Medulla oblongata (tissue), 1 donor: ENCODE results near the gene ADORA2B.
"Not testable (repeated sequence)": the region's sequence is repeated elsewhere in the genome, so short reads cannot be mapped to it uniquely, and the experiment has no call there.

ENCODE experiments used
- DNase-seq: peaks from one replicate; pipeline ENCODE4 v3.0.0-alpha.2; 2015; ENCODE audit errors: extremely low spot score

The ADORA2B gene

DNA sequence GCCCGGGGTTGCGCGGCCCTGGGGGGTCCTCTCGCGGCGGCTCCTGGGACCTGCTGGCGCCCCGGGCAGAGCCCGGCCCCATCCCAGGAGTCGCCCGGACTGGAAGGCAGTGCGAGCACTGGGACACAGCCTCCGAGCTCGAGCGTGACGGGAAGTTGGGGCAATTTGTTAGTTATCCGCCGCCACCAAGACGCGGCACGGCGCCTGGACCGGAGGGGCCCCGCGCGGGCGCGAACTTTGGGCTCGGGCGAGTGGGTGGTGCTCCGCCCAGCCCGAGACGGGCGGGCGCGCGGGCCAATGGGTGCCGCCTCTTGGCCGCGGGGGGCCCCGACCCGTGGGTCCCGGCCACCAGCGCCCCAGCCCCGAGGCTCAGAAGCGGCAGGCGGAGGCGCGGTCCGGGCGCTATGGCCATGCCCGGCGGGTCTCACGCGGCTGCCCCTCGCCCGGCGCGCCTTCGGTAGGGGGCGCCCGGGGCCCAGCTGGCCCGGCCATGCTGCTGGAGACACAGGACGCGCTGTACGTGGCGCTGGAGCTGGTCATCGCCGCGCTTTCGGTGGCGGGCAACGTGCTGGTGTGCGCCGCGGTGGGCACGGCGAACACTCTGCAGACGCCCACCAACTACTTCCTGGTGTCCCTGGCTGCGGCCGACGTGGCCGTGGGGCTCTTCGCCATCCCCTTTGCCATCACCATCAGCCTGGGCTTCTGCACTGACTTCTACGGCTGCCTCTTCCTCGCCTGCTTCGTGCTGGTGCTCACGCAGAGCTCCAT lies at the start of gene ADORA2B:
ADORA2B (plus strand) TSS at position 372 of the 768 bp plus-strand sequence; CDS start at position 491, 119 bp downstream.
- peak; percentile 46 for DNase-seq

DNA sequence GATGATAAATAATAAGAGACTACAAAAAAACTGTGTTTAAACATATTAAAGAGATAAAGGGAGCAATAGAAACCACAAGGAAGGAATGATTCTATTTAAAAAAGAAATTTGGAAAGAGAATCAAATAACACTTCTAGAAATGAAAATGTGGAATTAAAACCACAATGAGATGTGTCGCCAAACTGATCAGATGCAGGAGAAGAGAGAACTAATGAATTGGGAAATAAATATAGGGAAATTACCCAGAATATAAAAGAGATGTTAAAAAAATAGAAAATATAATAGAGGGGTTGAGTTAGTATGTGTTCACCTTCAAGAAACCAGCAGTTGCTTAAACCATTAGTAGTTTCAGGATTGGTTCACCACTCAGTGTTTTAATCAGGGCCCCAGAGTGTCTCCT lies 48.7 kb upstream of the ADORA2B start:
- no peak for DNase-seq

DNA sequence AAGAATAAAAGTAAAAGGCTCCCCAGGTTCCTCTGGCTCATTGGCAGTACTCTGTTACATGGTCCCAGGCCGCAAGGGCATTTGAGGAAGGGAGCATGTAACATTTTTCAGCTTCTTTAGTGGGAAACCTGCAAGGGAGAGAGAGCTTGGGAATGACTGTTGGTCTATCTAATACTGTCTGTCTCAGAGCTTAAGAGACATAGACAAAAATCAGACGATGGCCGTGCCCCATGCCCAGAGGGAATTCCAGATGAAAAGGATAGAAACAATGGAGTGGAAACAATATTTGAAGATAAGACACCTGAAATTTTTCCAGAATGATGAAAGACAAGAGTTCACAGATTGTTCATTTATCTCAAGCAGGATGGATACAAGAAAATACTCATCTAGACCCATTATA lies 48.1 kb upstream of the ADORA2B start:
- no peak for DNase-seq

DNA sequence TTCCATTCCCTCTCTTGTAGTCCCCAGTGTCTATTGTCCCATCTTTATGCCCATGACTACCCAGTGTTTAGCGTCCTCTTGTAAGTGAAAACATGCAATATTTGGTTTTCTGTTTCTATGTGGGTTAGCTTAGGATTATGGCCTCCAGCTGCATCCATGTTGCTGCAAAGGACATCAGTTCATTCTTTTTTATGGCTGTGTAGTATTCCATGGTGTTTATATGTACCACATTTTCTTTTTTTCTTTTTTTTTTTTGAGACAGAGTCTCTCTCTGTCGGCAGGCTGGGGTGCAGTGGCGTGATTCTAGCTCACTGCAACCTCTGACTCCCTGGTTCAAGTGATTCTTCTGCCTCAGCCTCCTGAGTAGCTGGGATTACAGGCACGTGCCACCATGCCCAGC lies 45.3 kb upstream of the ADORA2B start:
- not testable (repeated sequence) for DNase-seq

DNA sequence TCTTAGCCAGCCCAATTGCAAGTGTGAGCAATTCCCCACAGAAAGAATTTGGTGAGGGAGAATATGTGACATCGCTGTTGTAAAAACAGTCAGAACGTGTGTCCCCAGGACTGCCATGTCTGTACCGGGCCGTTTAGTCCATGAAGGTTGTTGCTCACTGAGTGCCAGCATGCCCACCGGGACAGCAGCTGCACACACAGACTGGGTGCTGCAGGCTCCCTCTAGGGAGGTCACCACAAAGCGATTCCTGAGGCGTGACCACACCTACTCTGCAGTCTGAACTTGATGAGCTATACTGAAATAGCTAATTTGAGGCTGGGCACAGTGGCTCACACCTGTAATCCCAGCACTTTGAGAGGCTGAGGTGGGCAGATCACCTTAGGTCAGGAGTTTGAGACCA lies 44.1 kb upstream of the ADORA2B start:
- no peak for DNase-seq

DNA sequence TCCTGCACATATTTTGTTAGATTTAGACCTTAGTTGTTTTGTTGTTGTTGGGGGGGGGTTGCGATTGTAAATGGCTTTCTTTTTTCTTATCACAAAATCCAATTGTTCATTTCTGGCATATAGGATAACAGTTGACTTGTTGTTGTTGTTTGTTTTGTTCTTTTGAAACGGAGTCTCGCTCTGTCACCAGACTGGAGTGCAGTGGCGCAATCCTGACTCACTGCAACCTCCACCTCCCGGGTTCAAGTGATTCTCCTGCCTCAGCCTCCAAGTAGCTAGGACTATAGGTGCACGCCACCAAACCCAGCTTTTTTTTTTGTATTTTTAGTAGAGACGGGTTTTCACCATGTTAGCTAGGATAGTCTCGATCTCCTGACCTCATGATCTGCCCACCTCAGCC lies 39.7 kb upstream of the ADORA2B start:
- not testable (repeated sequence) for DNase-seq

DNA sequence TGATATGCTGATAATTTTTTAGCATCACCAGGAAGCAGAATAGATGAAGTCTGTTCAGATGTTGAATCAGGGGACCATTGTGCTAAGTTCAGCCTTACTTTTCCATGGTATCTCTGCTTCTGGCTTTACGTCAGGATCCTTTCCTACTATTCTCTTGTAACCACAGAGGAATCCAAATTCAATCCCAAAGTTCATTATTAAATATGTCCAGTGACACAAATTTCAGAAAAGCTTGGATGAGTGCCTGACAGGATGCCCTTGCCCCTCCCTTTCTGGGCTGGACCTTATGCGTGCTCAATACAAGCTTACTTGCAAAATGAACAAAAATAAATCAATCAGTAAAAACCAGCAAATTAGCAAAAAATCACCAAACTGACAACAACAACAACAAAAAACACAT lies 37.6 kb upstream of the ADORA2B start:
- DNase-seq, result no peak

DNA sequence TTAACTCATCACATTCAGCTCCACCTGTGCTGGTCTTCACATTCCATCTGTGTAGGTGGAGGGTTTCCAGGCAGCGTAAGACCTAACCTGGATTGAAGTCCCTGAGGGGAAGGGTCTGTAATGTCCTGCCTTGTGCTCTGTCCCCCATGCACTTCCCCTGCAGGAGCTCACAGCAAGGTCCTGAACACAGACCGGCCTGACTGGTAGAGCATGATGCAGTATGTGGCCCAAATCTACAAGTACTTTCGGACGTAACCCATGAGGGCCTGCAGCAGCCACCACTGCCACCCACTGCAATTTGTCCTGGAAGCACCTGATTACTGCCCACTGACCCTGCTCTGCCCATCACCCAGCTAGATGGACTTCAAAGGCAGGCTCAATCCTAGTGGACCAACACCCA lies 36.6 kb upstream of the ADORA2B start:
- DNase-seq, result no peak

DNA sequence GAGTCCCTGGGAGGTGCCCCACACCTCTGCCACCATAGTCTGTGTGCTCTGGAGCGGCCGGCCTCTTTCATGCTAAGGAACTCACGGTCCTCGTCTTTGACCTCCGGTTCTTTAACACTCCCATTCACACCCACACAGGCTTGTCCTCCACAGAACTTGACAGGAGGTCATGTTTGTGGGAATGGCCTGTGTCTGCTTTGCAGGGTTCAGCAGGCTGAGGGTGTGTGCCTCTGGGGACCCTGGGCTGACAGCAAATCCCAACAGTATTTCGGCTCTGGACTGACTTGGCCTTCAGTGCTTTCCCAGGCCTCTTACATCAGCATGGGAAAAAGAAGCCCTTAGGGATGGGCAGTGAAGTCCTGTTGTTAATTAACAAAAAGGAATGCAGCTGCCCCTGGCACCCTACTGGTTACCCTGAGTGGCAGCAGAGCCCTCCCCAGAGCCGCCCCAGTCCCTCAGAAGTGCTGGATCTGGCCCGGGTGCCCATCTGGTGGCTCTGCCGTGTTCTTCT lies 35.4 kb upstream of the ADORA2B start:
- DNase-seq, result no peak

DNA sequence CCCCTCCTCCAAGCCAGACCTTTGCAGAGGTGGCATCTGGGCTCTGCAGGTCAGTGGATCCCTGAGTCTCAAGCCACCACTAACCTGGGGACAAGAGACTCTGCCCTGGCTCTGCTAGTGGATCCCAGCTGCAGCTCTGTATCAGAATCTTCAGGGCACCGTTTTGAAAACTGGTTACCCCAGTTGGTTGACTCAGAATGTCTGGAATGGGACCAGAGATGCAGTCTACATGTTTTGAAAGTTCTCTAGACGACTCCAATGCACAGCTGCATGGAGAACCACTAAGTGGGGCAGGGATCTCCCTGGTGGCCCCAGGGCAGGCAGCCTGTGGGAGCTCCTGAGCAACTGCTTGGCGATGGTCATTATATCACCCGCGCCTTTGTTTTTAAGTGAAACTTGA lies 34.1 kb upstream of the ADORA2B start:
- no peak for DNase-seq

DNA sequence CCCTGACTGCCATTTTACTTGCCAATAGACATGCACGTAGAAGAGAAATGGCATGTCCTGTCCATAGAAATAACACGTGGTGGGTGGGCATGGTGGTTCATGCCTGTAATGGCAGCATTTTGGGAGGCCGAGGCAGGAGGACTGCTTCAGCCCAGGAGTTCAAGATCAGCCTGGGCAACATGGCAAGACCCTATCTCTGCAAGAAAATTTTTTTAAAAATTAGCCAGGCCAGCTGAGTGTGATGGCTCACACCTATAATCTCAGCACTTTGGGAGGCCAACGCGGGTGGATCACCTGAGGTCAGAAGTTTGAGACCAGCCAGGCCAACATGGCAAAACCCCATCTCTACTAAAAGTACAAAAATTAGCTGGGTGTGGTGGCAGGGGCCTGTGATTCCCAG lies 33.2 kb upstream of the ADORA2B start:
- not testable (repeated sequence) for DNase-seq

DNA sequence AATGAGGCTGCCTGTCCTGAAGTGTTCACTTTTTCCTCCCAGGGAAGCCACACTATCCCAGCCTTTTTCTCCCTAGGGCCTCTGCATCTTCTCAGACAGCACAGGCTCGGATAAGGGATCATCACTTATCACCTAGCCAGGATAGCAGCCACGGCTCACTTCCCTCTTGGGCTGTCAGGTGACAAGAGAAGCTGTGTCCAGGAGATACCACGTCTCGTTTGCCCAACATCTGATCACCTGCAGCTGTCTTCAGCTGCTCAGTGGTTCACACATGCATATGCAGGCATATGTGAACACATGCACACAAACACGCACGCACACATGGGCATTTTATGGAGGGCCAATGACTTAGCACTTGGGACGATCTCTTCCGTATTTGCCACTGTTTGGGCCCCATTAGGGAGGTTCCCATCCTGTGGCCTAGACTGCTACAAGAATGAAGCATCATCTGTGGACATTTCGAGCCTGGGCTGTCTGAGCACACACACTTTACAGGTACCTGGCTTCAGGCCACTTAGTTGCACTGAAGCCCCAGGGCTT lies 32.4 kb upstream of the ADORA2B start:
- no peak for DNase-seq

DNA sequence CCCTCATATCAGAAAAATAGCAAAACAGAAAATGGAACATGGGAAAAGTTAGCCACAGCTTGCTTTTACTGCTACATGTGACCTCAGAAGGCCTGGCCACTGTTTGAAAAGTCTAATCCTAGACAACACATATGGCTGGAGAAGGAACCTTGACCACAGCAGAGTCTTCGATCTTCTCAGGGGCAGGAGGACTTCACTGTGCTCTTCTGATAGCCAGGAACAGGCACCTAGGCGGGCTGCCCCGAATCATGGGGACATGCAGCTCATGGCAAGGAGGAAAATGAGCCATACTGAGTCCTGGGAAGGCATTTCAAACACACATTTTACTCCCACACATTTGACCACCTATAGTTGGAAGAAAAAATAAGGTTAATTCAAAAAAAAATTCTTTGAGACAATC lies 31.1 kb upstream of the ADORA2B start:
- DNase-seq, result no peak

DNA sequence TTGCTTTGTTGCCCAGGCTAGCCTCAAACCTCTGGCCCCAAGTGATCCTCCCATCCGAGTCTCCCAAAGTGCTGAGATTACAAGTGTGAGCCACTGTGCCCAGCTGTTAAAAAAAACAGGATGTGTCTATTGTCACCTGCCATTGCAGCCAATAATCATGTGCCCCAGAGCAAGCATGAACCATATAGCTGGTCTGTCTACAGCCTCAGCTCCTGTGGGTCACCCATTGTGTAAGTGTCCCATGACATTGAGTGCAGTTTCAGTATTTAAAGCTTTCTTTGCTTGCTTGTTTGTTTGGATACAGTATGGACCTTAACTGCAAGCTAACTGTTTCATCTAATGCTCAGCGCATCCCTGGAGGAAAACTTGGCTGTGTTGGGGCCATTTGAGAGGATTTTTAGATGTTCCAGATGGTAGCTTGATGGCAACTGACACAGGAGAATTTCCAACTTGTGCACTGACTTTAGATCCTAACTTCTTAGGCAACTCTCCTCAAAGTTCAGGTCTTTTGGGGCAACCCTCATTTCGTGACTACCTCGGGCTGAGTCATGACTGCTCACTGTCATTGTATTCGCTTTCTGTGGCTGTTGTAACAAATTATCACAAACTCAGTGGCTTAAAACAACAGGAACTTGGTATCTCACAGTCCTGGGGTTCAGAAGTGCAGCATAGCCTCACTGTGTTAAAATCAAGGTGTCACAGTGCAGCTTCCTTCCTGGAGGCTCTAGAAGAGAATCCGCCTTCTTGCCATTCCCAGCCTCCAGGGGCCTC lies 30.3 kb upstream of the ADORA2B start:
- DNase-seq, result no peak

DNA sequence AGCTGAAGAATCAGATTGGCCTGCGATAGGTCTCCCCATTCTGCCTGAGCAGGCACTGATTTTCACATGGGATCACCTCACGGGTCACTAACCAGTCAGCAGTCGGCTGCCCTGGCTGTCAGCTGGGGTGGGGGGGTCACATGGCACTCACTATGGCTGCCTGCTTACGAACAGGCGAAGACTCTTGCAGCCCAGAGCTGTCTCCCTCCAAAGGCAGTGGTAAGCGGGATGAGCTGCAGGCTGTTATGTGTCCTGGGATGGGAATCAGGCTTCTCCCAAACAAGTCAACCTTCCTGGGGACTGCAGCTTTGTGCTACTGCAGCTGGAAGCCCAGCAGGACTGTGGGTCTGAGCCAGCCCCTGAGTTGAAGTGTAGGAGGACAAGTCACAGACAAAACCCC lies 29.0 kb upstream of the ADORA2B start:
- DNase-seq, result no peak

DNA sequence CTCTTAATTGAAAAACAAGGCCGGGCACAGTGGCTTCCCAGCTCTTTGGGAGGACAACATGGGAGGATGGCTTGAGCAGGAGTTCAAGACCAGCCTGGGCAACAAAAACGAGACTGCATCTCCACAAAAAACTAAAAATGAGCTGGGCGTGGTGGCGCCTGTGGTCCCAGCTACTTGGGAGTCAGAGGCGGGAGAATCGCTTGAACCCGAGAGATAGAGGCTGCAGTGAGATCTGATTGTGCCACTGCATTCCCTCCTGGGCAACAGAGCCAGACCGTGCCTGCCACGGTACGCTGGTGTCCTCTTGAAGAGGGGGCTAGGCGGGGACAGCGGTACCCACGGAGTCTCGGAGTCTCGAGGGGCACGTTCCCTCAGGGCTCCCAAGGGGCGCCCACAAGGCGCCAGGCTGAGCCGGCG lies 27.9 kb upstream of the ADORA2B start:
- DNase-seq, result no peak

DNA sequence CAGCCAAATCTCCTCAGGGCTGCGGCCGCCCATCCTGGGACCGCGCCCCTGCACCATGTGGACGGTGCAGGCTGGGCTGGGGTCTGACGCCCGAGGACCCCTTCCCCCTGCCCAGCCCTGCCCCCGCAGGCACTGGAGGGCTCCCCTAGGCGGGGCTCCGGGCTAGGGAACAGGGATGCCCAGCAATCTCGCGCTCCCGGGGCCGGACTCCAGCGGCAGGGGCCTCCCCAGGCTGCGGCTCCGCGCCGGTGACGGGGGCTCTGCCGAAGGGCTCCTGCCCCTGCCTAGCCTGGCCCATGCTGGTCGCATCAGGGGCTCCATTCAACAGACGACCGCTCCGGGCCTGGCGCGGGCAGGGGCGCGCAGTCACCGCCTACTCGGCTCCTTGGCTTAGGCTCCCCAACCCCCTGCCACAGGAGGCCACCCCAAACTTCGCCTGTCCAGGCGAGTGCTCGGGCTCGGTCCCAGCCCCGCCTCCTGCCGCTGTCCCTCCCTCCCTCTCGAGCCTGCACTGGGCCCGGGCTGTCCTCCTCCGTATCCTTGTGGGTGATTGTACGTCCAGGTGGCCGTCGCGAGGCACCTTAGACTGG lies 27.4 kb upstream of the ADORA2B start:
- no peak for DNase-seq

DNA sequence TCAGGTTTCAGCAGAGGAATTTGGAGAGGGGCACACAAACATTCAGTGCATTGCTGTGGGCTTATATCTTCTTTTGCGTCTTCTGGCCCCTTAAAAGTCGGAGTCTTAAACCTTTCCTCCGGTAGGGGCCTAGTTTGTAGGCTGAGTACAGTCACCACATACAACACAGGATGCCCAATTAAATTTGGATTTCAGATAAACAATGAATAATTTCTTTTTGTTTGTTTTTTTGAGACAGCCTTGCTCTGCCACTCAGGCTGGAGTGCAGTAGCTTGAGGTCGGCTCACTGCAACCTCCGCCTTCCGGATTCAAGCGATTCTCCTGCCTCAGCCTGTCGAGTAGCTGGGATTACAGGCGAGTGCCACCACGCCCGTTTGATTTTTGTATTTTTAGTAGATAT lies 26.7 kb upstream of the ADORA2B start:
- DNase-seq, result no peak

DNA sequence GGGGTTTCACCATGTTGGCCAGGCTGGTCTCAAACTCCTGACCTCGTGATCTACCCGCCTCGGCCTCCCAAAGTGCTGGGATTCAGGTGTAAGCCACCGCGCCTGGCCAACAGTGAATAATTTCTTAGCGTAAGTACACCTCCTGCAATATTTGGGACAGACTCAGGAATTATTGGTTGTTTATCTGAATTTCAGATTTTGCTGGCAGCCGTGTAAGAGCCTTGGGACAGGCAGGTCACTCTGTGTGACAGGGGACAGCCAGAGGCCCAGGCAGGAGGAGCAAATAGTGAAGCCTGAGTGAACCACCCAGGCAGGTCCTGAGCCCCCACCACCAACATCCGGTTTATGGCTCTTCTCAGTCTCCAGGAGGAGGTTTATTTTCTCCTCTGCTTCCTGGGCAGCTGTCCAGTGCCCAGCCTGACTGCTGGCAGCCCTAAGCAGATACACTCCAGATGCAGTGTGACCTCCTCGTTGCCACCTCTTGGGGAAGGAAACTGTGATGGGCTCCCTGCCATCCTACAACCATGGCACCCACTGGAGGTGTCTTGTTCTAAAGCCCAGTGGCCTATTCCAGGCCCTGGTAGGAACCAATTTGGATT lies 26.2 kb upstream of the ADORA2B start:
- no peak for DNase-seq

DNA sequence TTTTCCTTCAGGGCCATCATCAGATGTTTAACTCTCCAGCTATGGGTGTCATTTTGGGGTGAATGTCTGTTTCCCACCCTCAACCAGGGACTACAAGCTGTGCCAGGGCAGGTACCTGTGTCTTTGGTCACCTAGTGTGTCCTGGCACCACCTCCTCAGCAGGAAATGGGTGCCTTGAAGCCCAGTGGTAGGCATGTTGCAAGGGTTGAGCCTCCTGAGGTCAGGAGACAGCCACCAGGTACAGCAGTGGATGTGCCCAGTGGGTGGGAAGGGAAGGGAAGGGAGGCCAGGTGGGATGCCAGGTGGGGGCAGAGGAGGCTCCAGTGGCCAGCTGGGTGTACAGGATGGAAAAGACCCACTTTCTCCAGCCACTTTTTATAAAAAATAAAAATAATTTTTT lies 25.5 kb upstream of the ADORA2B start:
- no peak for DNase-seq

DNA sequence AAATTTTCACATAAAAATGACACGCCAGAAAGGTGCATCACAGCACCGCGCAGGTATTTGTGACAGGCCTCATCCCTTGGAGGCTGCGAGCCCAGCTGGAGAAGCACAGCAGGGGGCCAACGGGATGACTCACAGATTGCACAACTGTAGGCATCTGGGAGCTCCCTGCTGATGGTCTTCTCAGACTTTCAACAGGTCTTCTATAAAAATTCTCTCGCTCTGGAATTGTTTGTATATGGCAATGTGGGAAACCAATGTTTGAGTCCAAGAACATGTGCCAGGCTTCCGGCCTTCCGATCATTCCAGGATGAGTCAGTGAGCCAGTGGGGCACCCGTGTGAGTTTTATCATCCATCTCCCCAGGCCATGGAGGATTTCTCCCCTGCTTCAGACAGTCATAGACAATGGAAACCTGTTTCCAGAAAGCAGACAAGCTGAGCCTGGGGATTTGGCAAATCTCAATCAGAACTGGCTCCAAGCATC lies 24.1 kb upstream of the ADORA2B start:
- no peak for DNase-seq

DNA sequence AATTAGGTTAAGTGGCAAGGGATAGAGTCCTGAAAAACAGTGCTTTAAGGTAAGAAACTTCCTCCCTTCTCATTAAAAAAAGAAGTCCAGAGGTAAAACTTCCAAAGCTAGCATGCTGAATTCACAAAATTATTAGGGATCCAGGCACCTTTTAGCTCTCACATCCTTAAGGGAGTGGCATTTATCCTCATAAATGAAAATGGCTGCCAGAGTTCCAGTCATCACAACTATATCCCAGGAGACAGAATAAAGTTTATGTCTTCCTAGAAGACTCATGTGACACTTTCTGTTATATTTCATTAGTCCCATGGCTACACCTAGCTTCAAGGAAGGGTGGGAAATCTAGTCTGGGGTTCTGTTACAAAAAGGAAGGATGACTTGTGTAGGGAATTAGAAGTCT lies 23.3 kb upstream of the ADORA2B start:
- no peak for DNase-seq
